Measurements from ENCODE around the gene CARD11. TPM values are rescaled to one million over a fixed set of nuclear protein-coding genes. Genes with fewer than 3 reads are reported as not detected.

CARD11 gene
- total and polyA plus RNA-seq, 5 donors from 2014 or later: 7.1 to 118 (median 10.8) TPM

- peaks cover 28% of the 10 kb centered on the region for H3K36me3 Mint-ChIP-seq
- H3K4me1 Mint-ChIP-seq: peaks cover 14 to 69% (median 50%) of the 10 kb centered on the region in 4 donors
Observed at GRCh38 chr7:3007696-3008095, 36.0 kb downstream of the CARD11 start.

GRCh38 chr7:3005257-3005656, 38.4 kb downstream of the CARD11 start:
- Histone ChIP-seq H3K27ac (ENCODE audit: insufficient read depth, low read length, poor library complexity, severe bottlenecking) (no peak overlapping the region), H3K36me3 (ENCODE audit: control insufficient read depth, insufficient read depth, low read length) (peaks cover 27% of the 10 kb centered on the region), H3K9me3 (ENCODE audit: control insufficient read depth in 2 of 2, low read length in 2 of 2) (no peaks in the 10 kb centered on the region), H3K27me3 (ENCODE audit: control insufficient read depth, insufficient read depth, low read length) (no peaks in the 10 kb centered on the region), H3K4me1 (ENCODE audit: control insufficient read depth, insufficient read depth, low read length, poor library complexity, severe bottlenecking) (peaks cover 6% of the 10 kb centered on the region), H3K4me3 (ENCODE audit: low read depth, low read length) (no peak overlapping the region)
- peaks cover 36% of the 10 kb centered on the region for H3K36me3 Mint-ChIP-seq
- H3K4me1 Mint-ChIP-seq: peaks cover 7 to 57% (median 31%) of the 10 kb centered on the region in 4 donors
- H3K27ac Mint-ChIP-seq: no peak overlapping the region
- H3K27me3 Mint-ChIP-seq: no peaks in the 10 kb centered on the region
- ATAC-seq (ENCODE audit: low read depth in 2 of 2): no peak
- H3K4me3 Mint-ChIP-seq: no peak overlapping the region
- no peaks in the 10 kb centered on the region for H3K9me3 Mint-ChIP-seq
- DNase-seq: no peak

More at GRCh38 chr7:3007696-3008095, 36.0 kb downstream of the CARD11 start:
- Histone ChIP-seq H3K4me3 (ENCODE audit: low read depth, low read length) (no peak overlapping the region), H3K36me3 (ENCODE audit: control insufficient read depth, insufficient read depth, low read length) (peaks cover 24% of the 10 kb centered on the region), H3K9me3 (ENCODE audit: control insufficient read depth in 2 of 2, low read length in 2 of 2) (no peaks in the 10 kb centered on the region), H3K27me3 (ENCODE audit: control insufficient read depth, insufficient read depth, low read length) (no peaks in the 10 kb centered on the region), H3K4me1 (ENCODE audit: control insufficient read depth, insufficient read depth, low read length, poor library complexity, severe bottlenecking) (peaks cover 27% of the 10 kb centered on the region), H3K27ac (ENCODE audit: insufficient read depth, low read length, poor library complexity, severe bottlenecking) (no peak overlapping the region)
- DNase-seq (no peak), ATAC-seq (ENCODE audit: low read depth in 2 of 2) (no peak)
- Mint-ChIP-seq H3K27ac (peak overlapping the region in 2 of 3 donors; percentile 25 to 26), H3K9me3 (peaks cover 0 to 2% (median 0%) of the 10 kb centered on the region in 7 donors), H3K4me3 (peak overlapping the region in 1 of 4 donors; percentile 10), H3K27me3 (no peaks in the 10 kb centered on the region)

- H3K9me3 Mint-ChIP-seq: no peaks in the 10 kb centered on the region
- H3K4me1 Mint-ChIP-seq: peaks cover 13 to 53% (median 27%) of the 10 kb centered on the region in 4 donors
Observed at GRCh38 chr7:3003936-3004335, 39.7 kb downstream of the CARD11 start.

GRCh38 chr7:3002631-3003030, 41.0 kb downstream of the CARD11 start:
- DNase-seq (no peak), ATAC-seq (ENCODE audit: low read depth in 2 of 2) (no peak)
- H3K4me3 Mint-ChIP-seq: no peak overlapping the region
- H3K9me3 Mint-ChIP-seq: no peaks in the 10 kb centered on the region
- Histone ChIP-seq H3K4me1 (ENCODE audit: control insufficient read depth, insufficient read depth, low read length, poor library complexity, severe bottlenecking) (no peaks in the 10 kb centered on the region), H3K9me3 (ENCODE audit: control insufficient read depth in 2 of 2, low read length in 2 of 2) (no peaks in the 10 kb centered on the region), H3K36me3 (ENCODE audit: control insufficient read depth, insufficient read depth, low read length) (peaks cover 31% of the 10 kb centered on the region), H3K27ac (ENCODE audit: insufficient read depth, low read length, poor library complexity, severe bottlenecking) (no peak overlapping the region), H3K27me3 (ENCODE audit: control insufficient read depth, insufficient read depth, low read length) (no peaks in the 10 kb centered on the region), H3K4me3 (ENCODE audit: low read depth, low read length) (no peak overlapping the region)
- peaks cover 37% of the 10 kb centered on the region for H3K36me3 Mint-ChIP-seq
- H3K4me1 Mint-ChIP-seq: peaks cover 10 to 41% (median 15%) of the 10 kb centered on the region in 4 donors
- no peak overlapping the region for H3K27ac Mint-ChIP-seq
- H3K27me3 Mint-ChIP-seq: no peaks in the 10 kb centered on the region

More at GRCh38 chr7:3003936-3004335, 39.7 kb downstream of the CARD11 start:
- H3K4me3 Mint-ChIP-seq: no peak overlapping the region
- Histone ChIP-seq H3K27ac (ENCODE audit: insufficient read depth, low read length, poor library complexity, severe bottlenecking) (no peak overlapping the region), H3K9me3 (ENCODE audit: control insufficient read depth in 2 of 2, low read length in 2 of 2) (no peaks in the 10 kb centered on the region), H3K36me3 (ENCODE audit: control insufficient read depth, insufficient read depth, low read length) (peaks cover 32% of the 10 kb centered on the region), H3K4me3 (ENCODE audit: low read depth, low read length) (no peak overlapping the region), H3K4me1 (ENCODE audit: control insufficient read depth, insufficient read depth, low read length, poor library complexity, severe bottlenecking) (peaks cover 2% of the 10 kb centered on the region), H3K27me3 (ENCODE audit: control insufficient read depth, insufficient read depth, low read length) (no peaks in the 10 kb centered on the region)
- no peaks in the 10 kb centered on the region for H3K27me3 Mint-ChIP-seq
- ATAC-seq (ENCODE audit: low read depth in 2 of 2) (no peak), DNase-seq (no peak)
- H3K27ac Mint-ChIP-seq: peak overlapping the region in 2 of 3 donors; percentile 51 to 52
- peaks cover 41% of the 10 kb centered on the region for H3K36me3 Mint-ChIP-seq

- ATAC-seq (ENCODE audit: low read depth in 2 of 2): no peak
- Histone ChIP-seq H3K4me1 (ENCODE audit: control insufficient read depth, insufficient read depth, low read length, poor library complexity, severe bottlenecking) (no peaks in the 10 kb centered on the region), H3K4me3 (ENCODE audit: low read depth, low read length) (no peak overlapping the region), H3K9me3 (ENCODE audit: control insufficient read depth in 2 of 2, low read length in 2 of 2) (peaks cover 7% of the 10 kb centered on the region in 2 experiments), H3K27me3 (ENCODE audit: control insufficient read depth, insufficient read depth, low read length) (no peaks in the 10 kb centered on the region), H3K36me3 (ENCODE audit: control insufficient read depth, insufficient read depth, low read length) (peaks cover 24% of the 10 kb centered on the region), H3K27ac (ENCODE audit: insufficient read depth, low read length, poor library complexity, severe bottlenecking) (no peak overlapping the region)
- Mint-ChIP-seq H3K4me3 (no peak overlapping the region), H3K9me3 (peaks cover 0 to 7% (median 0%) of the 10 kb centered on the region in 7 donors), H3K27ac (no peak overlapping the region), H3K36me3 (peaks cover 38% of the 10 kb centered on the region), H3K4me1 (peaks cover 4 to 30% (median 9%) of the 10 kb centered on the region in 4 donors), H3K27me3 (no peaks in the 10 kb centered on the region)
- no peak for DNase-seq
Observed at GRCh38 chr7:3000566-3000965, 43.1 kb downstream of the CARD11 start.

GRCh38 chr7:2999078-2999500, 44.6 kb downstream of the CARD11 start:
- H3K4me1 Mint-ChIP-seq: peaks cover 4 to 30% (median 10%) of the 10 kb centered on the region in 4 donors
- peaks cover 0 to 14% (median 1%) of the 10 kb centered on the region in 7 donors for H3K9me3 Mint-ChIP-seq
- H3K4me3 Mint-ChIP-seq: no peak overlapping the region
- H3K27me3 Mint-ChIP-seq: no peaks in the 10 kb centered on the region
- no peaks in the 10 kb centered on the region for H3K4me1 ChIP-seq (ENCODE audit: control insufficient read depth, insufficient read depth, low read length, poor library complexity, severe bottlenecking)
- no peak for ATAC-seq (ENCODE audit: low read depth in 2 of 2)
- no peaks in the 10 kb centered on the region for H3K27me3 ChIP-seq (ENCODE audit: control insufficient read depth, insufficient read depth, low read length)
- peak overlapping the region in 1 of 3 donors; percentile 72 for H3K27ac Mint-ChIP-seq
- peaks cover 11 to 16% of the 10 kb centered on the region in 2 experiments for H3K9me3 ChIP-seq (ENCODE audit: control insufficient read depth in 2 of 2, low read length in 2 of 2)
- H3K27ac ChIP-seq (ENCODE audit: insufficient read depth, low read length, poor library complexity, severe bottlenecking): no peak overlapping the region
- no peak overlapping the region for H3K4me3 ChIP-seq (ENCODE audit: low read depth, low read length)
- peaks cover 50% of the 10 kb centered on the region for H3K36me3 Mint-ChIP-seq
- H3K36me3 ChIP-seq (ENCODE audit: control insufficient read depth, insufficient read depth, low read length): peaks cover 29% of the 10 kb centered on the region
- no peak for DNase-seq

- no peak overlapping the region for H3K4me3 Mint-ChIP-seq
Observed at GRCh38 chr7:2997014-2997413, 46.7 kb downstream of the CARD11 start.

GRCh38 chr7:2996141-2996540, 47.5 kb downstream of the CARD11 start:
- H3K4me1 ChIP-seq (ENCODE audit: control insufficient read depth, insufficient read depth, low read length, poor library complexity, severe bottlenecking): no peaks in the 10 kb centered on the region
- Mint-ChIP-seq H3K9me3 (peaks cover 0 to 26% (median 8%) of the 10 kb centered on the region in 7 donors), H3K4me1 (peaks cover 4 to 19% (median 10%) of the 10 kb centered on the region in 4 donors), H3K36me3 (peaks cover 63% of the 10 kb centered on the region), H3K27ac (peak overlapping the region in 1 of 3 donors; percentile 59), H3K4me3 (no peak overlapping the region), H3K27me3 (no peaks in the 10 kb centered on the region)
- no peak overlapping the region for H3K4me3 ChIP-seq (ENCODE audit: low read depth, low read length)
- H3K36me3 ChIP-seq (ENCODE audit: control insufficient read depth, insufficient read depth, low read length): peaks cover 25% of the 10 kb centered on the region
- H3K27me3 ChIP-seq (ENCODE audit: control insufficient read depth, insufficient read depth, low read length): no peaks in the 10 kb centered on the region
- DNase-seq (no peak), ATAC-seq (ENCODE audit: low read depth in 2 of 2) (no peak)
- H3K27ac ChIP-seq (ENCODE audit: insufficient read depth, low read length, poor library complexity, severe bottlenecking): no peak overlapping the region
- H3K9me3 ChIP-seq (ENCODE audit: control insufficient read depth in 2 of 2, low read length in 2 of 2): peaks cover 11 to 16% of the 10 kb centered on the region in 2 experiments

More at GRCh38 chr7:2997014-2997413, 46.7 kb downstream of the CARD11 start:
- H3K9me3 ChIP-seq (ENCODE audit: control insufficient read depth in 2 of 2, low read length in 2 of 2): peaks cover 11 to 16% of the 10 kb centered on the region in 2 experiments
- DNase-seq: no peak
- Mint-ChIP-seq H3K36me3 (peaks cover 63% of the 10 kb centered on the region), H3K4me1 (peaks cover 4 to 22% (median 9%) of the 10 kb centered on the region in 4 donors), H3K9me3 (peaks cover 0 to 19% (median 5%) of the 10 kb centered on the region in 7 donors), H3K27ac (no peak overlapping the region), H3K27me3 (no peaks in the 10 kb centered on the region)
- H3K27me3 ChIP-seq (ENCODE audit: control insufficient read depth, insufficient read depth, low read length): no peaks in the 10 kb centered on the region
- no peak overlapping the region for H3K4me3 ChIP-seq (ENCODE audit: low read depth, low read length)
- no peak overlapping the region for H3K27ac ChIP-seq (ENCODE audit: insufficient read depth, low read length, poor library complexity, severe bottlenecking)
- H3K4me1 ChIP-seq (ENCODE audit: control insufficient read depth, insufficient read depth, low read length, poor library complexity, severe bottlenecking): no peaks in the 10 kb centered on the region
- peaks cover 29% of the 10 kb centered on the region for H3K36me3 ChIP-seq (ENCODE audit: control insufficient read depth, insufficient read depth, low read length)
- ATAC-seq (ENCODE audit: low read depth in 2 of 2): no peak
